NCI-H1105 (cell line): Measurements from ENCODE around the gene COX10.

Experiments used
- DNase-seq: peaks from one replicate; lab custom pipeline; 2025; lab: John Stamatoyannopoulos, UW

The COX10 gene

GRCh38 chr17:14070344-14070984, 1.2 kb downstream of the COX10 start:
- no peak for DNase-seq

- DNase-seq, result no peak
Measured at GRCh38 chr17:14072881-14073280, 3.6 kb downstream of the COX10 start.

- no peak for DNase-seq
Measured at GRCh38 chr17:14078027-14078426, 8.7 kb downstream of the COX10 start.

- no peak for DNase-seq
Measured at GRCh38 chr17:14080847-14081251, 11.5 kb downstream of the COX10 start.

DNA sequence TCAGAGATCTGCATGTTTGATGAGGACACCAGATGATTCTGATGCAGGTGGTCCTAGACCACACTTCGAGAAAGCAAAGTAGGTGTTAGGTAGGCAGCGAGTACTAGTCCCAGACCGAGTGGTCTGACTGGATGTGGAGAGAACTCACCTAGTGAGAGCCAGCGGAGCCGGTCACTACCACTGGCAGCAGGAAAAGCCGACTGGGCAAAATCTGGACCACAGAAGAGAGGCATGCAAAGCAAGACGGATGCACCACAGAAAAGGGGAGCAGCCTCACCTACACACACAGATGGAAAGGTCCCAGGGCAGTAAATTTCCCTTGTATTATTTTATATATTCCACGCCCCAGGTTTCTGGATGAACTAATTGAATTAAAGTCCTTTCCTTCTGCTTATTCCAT, 13.5 kb downstream of the COX10 start:
- no peak for DNase-seq

- DNase-seq, result no peak
Measured at GRCh38 chr17:14084955-14085354, 15.7 kb downstream of the COX10 start.

- no peak for DNase-seq
Measured at GRCh38 chr17:14086189-14086588, 16.9 kb downstream of the COX10 start.

DNA sequence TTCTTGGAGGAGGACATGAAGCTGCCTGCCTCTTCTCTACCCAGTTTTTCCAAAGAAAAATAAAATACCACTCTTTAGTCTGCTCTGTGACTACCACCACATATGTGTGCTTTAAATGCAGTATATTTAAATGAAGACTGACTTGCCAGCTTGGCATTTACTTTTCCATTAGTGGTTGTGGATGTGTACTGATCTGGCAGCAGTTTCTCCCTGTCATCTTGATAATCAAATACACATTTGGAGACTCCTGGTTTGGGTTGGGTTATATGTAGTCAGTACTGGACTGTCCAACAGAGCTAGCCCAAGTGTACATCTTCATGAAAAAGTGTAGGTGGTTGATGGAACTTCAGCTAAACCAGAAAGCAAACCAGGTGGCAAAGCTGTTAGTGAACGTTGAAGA, 19.9 kb downstream of the COX10 start:
- no peak for DNase-seq

GRCh38 chr17:14091367-14091766, 22.1 kb downstream of the COX10 start:
- no peak for DNase-seq

- DNase-seq, result no peak
Measured at GRCh38 chr17:14092808-14093207, 23.5 kb downstream of the COX10 start.

GRCh38 chr17:14094676-14095601, 25.6 kb downstream of the COX10 start:
- DNase-seq, result no peak

GRCh38 chr17:14095631-14096030, 26.3 kb downstream of the COX10 start:
- DNase-seq, result no peak

DNA sequence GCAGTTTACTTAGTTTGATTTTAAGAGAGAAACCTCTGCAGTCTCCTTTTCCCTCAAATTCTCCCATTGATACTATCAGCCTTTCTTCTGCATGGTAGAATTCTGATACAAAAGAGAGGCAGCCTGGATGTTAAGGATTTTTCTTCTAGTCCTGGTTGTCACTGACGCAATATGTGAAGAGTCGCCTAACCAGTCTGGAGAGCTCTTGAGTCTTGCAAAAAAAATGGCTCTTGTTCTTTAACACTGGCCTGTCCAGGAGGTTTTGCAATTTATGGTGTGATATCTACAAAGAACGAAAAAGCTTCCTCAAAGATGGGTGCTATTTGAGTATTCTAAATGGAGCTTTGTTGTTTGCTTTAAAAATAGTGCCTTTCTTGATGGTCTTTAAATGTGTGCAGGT, 28.9 kb downstream of the COX10 start:
- DNase-seq, result no peak

GRCh38 chr17:14101976-14102375, 32.7 kb downstream of the COX10 start:
- DNase-seq, result no peak

DNA sequence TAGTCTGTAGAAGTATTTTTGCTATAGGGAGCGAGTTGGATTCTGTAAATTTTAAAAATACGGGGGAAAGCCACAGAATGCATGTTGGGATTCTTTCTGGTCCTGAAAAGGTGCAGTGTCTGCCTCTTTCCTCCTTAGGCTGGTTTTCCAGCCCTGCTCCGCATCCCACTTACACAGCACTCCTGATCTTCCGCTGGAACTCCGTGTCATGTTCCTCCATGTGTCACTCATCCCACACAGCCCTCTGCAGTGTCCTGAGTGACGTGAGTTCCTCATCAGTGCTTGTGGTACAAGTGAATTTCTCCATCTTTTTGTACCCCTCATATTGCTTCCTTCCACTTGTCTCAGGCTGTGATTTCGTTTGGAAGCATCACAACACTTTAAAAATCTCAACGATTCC, 34.5 kb downstream of the COX10 start:
- no peak for DNase-seq

- no peak for DNase-seq
Measured at GRCh38 chr17:14104734-14105133, 35.4 kb downstream of the COX10 start.

DNA sequence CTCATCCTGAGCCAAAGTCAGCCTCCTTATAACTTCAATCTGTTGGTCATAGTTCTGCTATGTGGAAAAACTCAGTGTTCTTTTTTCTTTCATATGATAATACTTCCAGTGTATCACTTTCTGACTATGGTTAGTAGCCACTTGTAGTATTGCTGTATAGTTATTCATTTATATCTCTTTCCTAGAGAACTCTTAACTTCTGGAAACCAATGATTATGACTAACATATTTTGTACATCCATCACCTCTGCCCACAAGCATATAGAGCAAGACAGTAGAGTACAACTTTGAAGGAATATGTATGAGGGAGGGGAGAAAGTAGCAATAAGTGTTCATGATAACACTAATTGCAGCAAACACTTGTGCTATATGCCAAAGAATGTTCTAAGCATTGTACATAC, 38.6 kb downstream of the COX10 start:
- DNase-seq, result no peak

- DNase-seq, result no peak
Measured at GRCh38 chr17:14112407-14112806, 43.1 kb downstream of the COX10 start.

DNA sequence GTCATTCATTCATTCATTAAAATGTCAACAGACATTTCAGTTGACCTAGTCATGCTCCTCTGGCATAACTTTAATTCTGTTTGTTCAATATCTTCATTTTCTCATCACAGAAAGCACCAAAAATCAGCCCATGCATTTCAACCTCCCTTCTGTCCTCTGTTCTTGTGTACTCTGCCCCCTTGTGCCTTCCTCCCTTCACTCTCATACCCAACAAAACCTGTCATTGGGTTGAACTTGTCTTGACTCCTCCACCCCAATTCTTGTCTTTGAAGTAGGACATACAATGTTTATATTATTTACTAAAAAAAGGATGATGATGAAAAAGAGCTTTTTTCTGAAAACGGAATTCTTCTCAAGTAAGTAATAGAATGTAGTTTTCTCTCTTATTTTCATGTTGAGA, 43.8 kb downstream of the COX10 start:
- no peak for DNase-seq

DNA sequence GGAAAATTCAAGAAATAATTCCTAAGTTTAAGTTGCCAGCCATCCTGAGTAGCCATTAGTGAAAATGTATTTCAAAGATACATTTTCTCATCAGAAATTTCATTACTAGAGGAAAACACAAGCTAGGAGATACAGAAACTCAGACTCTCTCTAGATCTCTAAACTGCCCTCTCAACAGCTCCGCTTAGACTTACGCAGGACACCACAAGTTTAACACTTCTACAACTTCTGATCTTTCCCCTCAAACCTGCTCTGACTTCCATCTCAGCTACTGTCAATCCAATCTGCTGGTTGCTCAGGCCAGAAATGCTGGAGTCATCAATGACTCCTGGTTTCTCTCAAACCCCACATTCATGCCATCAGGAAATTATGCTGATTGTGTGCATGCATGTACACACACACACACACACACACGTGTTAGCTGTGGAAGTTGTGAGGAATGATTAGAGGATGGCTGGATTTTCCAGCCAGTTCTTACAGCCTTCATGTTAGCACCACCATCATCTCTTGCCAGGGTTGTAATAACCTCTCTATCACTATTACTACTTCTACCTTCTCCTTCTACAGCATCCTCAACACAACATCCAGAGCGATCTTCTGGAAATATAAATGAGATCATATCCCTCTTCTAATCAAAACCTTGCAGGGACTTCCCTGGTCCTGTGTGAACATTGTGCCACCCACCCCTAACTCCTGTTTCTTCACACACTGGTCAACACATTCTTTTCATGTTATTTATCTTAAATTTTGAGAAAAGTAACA, 47.1 kb downstream of the COX10 start:
- no peak for DNase-seq

GRCh38 chr17:14118951-14119350, 49.6 kb downstream of the COX10 start:
- DNase-seq, result no peak

- DNase-seq, result no peak
Measured at GRCh38 chr17:14119546-14119945, 50.2 kb downstream of the COX10 start.

GRCh38 chr17:14121952-14122351, 52.6 kb downstream of the COX10 start:
- no peak for DNase-seq
